ENCODE data around the gene NELFA.

The NELFA gene

DNA sequence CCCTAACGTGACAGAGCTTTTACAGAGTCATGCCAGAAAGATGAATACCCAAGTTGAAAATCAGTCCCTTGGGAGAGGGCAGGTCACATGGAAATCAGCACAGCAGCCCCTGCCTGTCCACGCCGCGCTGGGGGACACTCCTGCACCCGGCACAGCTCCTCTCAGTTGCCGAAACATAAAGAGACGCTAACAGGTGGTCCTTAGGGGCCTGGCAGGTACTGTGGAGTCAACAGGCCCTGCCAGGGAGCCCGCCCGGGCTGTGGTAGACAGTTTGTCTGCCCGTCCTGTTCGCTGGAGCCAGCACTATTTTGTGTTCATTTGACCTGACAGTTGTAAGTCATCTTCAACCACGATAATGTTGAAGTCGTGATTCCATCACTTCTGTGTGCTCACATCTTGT, 30.5 kb downstream of the NELFA start:
- no peak for DNase-seq (ENCODE audit: low read depth)
- TF ChIP-seq, protein P1, sequence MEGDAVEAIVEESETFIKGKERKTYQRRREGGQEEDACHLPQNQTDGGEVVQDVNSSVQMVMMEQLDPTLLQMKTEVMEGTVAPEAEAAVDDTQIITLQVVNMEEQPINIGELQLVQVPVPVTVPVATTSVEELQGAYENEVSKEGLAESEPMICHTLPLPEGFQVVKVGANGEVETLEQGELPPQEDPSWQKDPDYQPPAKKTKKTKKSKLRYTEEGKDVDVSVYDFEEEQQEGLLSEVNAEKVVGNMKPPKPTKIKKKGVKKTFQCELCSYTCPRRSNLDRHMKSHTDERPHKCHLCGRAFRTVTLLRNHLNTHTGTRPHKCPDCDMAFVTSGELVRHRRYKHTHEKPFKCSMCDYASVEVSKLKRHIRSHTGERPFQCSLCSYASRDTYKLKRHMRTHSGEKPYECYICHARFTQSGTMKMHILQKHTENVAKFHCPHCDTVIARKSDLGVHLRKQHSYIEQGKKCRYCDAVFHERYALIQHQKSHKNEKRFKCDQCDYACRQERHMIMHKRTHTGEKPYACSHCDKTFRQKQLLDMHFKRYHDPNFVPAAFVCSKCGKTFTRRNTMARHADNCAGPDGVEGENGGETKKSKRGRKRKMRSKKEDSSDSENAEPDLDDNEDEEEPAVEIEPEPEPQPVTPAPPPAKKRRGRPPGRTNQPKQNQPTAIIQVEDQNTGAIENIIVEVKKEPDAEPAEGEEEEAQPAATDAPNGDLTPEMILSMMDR (conservative IDR thresholded peaks at IDR 0.05; ENCODE audit: control insufficient read depth, insufficient read depth, low read depth, low read length) = no peak
- no peak overlapping the region for H3K4me3 ChIP-seq (ENCODE audit: control insufficient read depth, low read depth, low read length)

DNA sequence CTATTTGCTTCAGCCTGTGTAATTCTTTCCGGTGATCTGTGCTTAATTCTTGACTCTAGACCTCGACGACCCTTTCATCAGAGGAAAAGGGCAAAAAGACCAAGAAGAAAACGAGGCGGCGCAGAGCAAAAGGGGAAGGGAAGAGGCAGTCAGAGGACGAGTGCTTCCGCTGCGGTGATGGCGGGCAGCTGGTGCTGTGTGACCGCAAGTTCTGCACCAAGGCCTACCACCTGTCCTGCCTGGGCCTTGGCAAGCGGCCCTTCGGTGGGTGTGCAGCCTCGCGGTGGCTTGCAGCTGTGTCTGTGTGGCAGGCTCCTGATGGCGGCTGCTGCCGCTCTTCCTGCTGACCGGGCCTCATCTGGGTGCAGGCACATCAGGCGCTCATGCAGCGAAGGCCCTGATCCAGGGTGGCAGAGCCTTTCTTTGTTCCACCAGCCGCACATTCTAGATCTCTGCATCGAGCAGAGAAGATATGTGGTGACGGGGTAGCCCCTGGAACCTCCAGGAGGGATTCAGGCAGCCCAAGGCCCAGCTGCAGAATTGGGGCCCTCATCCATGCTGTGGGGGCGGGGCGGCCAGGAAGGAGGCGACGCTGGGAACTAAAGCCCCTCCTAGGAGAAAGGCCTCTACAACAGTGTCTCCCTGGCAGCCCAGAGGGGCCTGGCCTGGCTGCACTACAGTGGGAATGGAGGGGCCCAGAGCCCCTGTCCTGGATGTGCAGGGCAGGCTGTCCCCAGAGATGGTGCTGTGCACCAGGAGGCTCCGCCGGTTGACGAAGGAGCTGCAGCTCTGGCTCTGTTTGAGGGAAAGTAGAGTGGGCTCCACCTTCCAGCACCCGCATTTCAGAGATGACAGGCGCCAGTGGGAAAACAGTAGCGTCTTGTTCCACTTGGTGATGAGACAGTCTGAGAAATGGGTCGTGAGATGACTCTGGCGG, 32.1 kb downstream of the NELFA start:
- no peak for DNase-seq (ENCODE audit: low read depth)
- TF ChIP-seq, protein P1 (conservative IDR thresholded peaks at IDR 0.05; ENCODE audit: control insufficient read depth, insufficient read depth, low read depth, low read length) = no peak
- H3K4me3 ChIP-seq (ENCODE audit: control insufficient read depth, low read depth, low read length) = no peak overlapping the region

DNA sequence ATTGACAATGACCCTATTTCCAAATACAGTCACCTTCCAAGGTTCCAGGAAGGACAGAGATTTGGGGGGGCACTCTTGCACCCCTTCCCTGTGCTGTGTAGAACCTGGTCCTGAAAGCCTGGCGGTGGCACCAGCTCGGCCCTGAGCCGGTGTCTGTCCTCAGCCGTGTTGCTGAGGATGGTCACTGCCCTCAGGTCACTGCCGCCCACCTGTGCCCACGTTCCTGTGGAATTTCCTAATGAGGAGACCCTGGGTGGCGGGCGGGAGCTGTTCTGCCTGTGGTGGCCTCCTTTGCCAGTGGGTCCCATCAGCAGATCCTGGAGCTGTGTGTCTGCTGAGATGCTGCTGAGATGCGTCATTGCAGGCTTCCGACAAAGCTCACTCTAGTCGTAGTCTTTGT, 32.9 kb downstream of the NELFA start:
- DNase-seq (ENCODE audit: low read depth) = no peak

DNA sequence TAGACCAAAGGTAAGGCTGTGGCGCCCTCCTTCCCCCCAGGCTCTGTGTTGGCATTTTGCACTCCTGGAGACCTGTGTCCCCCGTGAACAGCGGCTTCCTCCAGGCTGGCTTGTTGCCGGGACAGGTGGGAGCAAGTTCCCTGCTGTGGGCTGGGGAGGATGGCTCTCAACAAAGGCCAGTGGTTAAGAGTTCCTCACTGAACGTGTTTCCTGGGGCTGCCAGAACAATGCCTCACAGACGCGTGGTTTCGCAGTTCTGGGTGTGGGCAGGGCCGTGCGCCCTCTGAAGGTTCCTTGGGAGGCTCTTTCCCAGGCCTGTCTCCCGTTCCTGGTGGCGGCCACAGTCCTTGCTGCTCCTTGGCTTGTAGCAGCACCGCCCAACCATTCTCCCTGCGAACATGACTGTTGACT, 33.4 kb downstream of the NELFA start:
- no peak overlapping the region for H3K4me3 ChIP-seq (ENCODE audit: control insufficient read depth, low read depth, low read length)
- DNase-seq (ENCODE audit: low read depth) = no peak
- TF ChIP-seq, protein P1 (conservative IDR thresholded peaks at IDR 0.05; ENCODE audit: control insufficient read depth, insufficient read depth, low read depth, low read length) = no peak

More for the DNA sequence above, 32.9 kb downstream of the NELFA start:
- H3K4me3 ChIP-seq (ENCODE audit: control insufficient read depth, low read depth, low read length) = no peak overlapping the region
- TF ChIP-seq, protein P1 (conservative IDR thresholded peaks at IDR 0.05; ENCODE audit: control insufficient read depth, insufficient read depth, low read depth, low read length) = no peak

DNA sequence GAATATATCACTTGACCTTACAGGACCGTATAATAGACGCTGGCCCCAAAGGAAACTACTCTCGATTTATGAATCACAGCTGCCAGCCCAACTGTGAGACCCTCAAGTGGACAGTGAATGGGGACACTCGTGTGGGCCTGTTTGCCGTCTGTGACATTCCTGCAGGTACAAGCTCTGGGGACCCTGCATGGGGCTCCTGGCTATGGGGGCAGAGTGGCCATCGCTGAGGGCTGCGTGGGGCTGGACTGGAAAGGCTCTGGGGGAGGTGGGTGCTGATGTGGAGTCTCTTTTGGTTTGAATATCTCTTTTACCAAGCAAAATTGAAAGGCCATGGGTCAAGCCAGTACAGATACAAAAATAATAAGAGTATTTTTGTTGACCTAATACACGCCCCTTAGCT, 33.9 kb downstream of the NELFA start:
- TF ChIP-seq, protein P1 (conservative IDR thresholded peaks at IDR 0.05; ENCODE audit: control insufficient read depth, insufficient read depth, low read depth, low read length) = no peak
- DNase-seq (ENCODE audit: low read depth) = no peak
- H3K4me3 ChIP-seq (ENCODE audit: control insufficient read depth, low read depth, low read length) = no peak overlapping the region

DNA sequence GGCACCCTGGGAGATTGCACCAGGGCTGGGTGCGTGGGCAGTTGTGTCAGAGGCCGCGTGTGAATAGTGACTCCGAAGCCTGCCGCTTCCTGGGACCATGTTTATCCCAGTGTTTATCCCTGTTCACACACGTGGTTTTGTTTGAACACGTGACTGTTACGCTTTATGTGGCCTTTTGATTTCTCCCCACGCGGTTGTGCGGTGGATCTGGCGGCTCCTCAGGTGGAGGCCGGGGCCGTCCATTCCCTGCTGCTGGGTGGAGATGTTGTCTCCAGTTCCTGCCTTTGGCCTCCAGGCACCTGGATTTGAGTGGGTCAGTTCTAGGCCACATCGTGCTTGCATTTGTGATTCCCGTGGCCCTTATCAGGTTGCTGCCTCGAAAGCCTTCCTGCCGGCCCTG, 35.1 kb downstream of the NELFA start:
- DNase-seq (ENCODE audit: low read depth) = no peak
- TF ChIP-seq, protein P1 (conservative IDR thresholded peaks at IDR 0.05; ENCODE audit: control insufficient read depth, insufficient read depth, low read depth, low read length) = no peak
- H3K4me3 ChIP-seq (ENCODE audit: control insufficient read depth, low read depth, low read length) = no peak overlapping the region

All from fibroblast of mammary gland (primary cell).